HuH-7.5 (cell line): ENCODE results near the gene MAP4K3.

Experiments used
- DNase-seq: peaks from one replicate; pipeline ENCODE4 v3.0.0; 2011; ENCODE audit warnings: low spot score

Gene MAP4K3

DNA sequence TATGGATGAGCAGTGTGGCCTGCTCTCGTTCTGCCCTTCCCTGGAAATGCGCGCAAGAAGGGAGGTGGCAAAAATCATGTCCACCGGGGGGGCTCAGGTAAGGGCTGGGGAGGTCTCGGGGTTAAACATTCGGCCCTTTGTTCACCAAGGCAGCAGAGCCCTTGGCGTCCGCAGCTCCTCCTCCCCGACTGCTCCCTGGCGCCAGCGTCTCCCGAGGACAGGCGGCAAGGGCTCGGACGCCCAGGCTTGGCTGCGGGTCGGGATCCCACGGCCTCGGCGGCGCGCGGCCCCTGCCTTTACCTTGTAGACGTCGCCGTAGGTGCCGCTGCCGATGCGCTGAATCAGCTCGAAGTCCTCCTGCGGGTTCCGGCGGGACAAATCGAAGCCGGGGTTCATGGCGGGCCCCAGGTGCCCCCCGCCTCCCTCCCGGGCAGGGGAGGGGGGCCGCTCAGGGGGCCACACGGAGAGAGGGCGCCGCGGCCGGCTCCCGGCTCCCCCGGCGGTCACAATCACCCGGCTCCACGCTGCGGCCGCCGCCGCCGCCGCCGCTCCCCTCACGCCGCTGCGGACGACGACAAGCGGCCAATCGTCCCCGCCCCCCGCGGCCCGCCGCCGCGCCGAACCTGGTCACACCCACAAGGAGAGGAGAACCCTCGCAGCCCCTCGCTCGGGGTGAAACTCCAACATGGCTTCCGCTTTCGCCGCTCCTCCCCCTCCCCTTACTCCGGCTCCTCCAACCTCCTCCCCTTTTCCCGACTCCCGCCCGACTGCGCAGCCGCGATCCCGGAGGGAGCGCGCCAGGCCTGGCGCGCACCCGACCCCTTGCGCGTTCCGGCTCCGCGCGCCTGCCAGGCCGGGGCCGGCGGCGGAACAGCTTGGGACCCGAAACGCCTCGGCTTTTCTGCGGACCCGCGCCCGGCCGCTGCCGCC is at the start of gene MAP4K3:
Gene MAP4K3 (minus strand): TSS at position 694 of the 930 bp plus-strand sequence. CDS start 298 bp downstream, at position 396.
- peak; percentile 81 for DNase-seq

DNA sequence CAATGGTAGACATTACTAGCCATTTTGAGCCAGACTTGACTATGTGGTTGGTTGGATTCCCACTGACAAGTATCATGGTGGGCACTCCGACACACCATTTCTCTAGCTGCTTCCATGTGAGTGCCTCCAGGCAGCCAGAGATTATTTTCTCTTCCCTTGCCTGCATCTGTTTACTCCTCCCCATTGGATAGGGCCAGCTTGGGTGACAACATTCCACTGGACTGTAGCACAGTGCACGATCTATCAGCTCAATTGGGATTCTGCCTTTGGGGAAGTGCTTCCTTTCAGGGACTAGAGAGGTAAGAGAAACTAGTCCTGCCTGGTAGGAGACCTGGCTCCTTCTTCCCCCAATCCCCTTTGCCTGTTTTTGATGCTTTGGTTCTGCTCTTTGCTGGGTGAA is 49.0 kb upstream of the MAP4K3 start:
- DNase-seq: no peak

DNA sequence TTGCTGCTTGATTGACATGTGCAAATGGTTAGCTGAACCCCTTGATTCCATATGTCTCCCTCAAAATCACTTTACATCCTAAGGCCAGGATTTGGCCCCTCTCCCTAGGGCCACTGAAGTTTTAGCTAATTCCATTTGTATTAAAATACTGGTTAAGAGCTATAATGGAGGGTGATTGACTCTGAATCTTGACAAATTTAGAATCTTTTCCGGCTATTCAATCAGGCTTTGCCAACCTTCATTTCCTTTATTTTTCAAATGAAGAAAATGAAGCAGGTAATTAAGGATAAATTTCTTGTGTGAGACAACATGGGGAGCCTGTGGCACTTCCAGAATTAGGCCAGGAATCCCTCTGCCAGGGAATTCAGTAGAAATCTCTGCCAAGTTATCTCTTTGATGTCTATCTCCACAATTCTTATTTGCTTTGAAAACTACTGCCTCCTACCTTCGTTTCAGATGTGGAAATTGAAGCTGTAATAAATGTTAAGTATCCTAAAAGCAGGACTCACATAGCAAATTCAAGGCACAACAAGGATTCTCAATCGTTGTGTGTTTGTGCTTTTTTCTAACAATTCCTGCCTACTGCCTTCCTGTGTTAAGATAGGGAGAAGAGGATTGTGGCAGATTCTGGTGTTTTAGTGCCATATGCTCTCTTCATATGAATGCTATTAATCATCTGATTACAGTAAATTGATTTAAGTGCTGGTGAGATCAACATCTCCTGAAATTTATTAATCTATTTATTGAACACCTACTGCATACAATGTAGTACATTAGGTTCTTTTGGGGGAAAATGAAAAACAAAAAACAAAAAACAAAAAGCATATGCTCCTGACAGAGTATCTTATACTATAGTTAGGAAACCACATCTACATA is 47.8 kb upstream of the MAP4K3 start:
- no peak for DNase-seq

DNA sequence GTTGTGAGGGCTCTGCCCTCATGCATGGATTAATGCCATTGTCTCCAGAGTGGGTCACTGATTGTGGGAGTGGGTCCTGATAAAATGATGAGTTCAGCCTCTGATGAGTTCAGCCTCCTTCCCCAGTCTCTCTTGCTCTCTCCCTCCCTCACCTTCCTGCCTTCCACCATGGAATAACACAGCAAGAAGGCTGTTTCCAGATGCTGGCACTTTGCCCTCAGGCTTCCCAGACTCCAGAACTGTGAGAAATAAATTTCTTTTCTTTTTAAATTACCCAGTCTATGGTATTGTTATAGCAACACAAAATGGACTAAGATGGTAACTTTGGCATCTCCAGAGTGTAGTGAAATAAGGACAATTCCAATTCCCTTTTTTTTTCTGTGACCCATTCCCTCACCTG is 47.1 kb upstream of the MAP4K3 start:
- DNase-seq: no peak

DNA sequence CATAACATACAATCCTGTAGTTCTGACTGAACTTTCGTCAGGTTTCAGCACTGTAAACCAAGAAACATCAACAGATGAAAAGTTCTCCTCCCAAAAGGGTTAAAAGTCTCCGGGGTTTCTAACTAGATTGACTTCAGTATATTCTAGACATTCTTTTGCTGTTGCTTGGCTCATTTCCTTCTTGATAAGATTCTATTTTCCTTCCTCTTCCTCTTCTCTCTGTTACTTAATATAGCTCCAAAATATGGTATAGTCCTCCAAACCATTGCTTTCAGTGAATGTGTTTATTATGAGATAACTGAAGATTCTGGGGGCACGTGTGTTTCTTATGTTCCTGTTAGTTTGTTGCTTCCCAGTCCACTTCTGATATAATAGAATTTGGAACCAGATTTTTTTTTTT is 46.4 kb upstream of the MAP4K3 start:
- DNase-seq: no peak

DNA sequence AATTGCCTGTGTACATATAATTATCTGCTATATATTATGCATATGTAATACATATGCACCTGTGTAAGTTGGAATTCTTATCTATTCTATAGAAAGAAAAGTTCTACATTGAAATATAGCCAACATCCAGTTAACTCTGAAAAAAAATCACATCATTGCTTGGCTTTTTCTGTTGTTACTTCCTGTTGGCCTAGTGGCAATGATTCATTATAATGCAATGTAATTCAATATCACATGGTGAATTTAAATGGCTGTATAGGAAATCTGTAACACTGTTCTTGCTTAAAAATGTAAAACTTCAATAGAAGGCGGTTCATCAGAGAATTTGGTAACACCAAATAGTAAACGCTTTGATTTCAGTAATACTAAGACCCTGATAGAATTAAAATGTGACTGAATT is 44.5 kb upstream of the MAP4K3 start:
- DNase-seq: no peak

DNA sequence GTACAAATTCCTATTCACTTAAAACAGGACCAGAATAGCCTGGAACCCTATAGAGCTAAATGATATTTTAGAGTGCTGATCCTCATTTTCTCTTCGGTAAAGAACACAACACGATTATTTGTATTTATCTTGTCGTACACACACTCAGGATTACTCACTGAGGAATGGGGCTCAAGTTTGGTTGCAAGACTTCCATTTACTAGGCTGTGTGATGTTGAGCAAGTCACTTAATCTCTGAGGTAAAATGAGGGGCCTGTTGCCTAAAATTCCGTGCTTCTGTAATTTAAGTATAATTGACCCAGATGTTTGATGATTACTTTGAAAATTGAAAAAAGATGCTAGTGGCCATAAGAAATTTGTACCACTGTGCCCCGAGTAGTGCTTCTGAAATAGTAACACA is 42.6 kb upstream of the MAP4K3 start:
- no peak for DNase-seq

DNA sequence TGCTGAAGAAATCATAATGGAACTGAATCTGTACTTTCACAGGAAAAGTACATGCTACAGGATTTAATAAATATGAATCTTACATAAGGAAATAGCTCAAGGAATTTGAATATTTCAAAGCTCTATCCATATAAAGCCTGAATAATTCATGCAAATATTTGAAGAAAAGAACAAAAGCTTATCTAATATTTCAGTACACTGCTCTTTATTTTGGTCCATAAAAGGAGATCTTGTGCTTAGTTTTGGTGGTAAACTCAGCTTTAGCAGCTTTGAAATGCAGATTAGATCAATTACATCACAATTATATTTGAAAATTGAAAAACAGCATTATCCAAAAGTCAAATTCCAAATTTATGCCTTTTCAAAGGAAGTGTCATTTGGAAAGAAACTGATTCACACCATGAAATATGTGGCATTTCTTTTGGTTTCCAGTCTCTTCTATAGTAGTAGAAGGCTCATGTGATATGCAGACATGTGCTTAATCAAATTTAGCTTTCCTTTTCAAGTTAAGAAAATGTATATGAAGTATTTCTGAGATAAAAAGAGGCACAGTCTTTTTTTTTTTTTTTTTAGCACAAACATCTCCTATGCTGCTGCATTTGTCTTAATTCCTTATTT is 42.1 kb upstream of the MAP4K3 start:
- no peak for DNase-seq

DNA sequence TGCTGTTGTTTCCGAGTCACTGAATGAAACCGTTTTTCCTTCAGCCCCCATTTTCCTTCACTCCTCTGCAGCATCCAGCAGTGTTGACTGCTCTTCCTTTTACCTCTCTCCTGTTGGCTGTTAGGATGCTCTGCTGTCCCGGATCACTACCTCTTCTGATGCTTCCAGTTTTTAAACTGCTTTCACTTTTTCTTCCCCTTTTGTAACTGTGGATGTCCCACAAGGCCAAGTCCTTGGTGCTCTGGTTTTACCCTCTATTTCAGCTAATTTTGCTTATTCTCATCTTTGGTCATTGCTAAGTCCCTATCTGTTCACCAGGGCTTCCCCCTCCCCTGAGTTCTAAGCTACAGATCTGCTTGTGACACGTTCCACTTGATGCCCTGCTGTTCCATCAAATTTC is 39.4 kb upstream of the MAP4K3 start:
- no peak for DNase-seq

DNA sequence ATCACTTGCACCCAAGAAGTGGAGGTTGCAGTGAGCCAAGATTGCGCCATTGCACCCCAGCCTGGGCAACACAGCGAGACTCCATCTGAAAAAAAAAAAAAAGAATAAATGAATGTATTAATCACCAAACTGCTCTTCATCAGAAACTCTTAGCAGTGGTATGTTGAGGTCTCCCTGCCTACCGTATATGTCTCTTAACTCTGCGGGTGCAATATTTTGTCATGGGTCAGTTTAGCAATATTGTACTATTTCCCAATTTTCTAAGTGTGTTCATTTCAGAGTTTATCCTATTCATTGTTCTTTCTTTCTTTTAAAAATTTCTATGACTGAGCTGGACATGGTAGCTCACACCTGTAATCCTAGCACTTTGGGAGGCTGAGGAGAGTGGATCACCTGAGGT is 37.9 kb upstream of the MAP4K3 start:
- DNase-seq: no peak

DNA sequence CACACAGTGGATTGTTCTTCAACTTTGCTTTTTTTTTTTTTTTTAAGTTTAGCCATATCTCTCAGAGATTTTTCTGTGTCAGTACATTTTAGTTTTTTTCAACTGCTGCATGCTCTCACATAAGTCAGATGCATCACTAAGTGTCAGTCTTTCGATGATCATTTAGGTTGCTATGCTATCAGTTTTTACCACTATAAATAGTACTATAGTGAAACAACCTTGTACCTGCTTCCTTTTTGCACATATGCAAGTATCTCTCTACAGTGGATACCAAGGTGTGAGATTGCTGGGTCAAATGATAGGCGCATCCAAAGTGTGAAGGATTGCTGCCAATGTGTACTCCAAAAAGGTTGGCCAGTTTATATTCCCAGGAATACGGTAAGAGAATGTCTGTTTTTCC is 33.5 kb upstream of the MAP4K3 start:
- DNase-seq: no peak

DNA sequence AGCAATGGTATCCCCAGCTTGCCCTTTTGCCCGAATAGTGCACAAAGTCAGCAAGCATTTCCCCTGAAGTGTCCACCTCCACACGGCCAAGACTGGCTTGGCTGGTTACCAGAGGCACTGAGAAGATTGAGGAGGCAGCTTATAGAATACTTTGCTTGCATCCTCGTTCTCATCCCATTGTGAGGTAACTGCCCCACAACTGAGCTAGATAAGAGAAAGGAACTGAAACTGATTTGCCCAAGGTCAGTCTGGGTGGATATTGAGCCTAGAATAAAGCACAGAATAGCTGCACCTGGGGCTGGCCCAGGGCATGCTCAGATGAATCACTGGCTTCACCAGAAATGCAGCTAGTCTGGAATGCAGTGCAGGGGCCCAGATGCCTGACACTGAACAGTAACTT is 32.7 kb upstream of the MAP4K3 start:
- DNase-seq: no peak

DNA sequence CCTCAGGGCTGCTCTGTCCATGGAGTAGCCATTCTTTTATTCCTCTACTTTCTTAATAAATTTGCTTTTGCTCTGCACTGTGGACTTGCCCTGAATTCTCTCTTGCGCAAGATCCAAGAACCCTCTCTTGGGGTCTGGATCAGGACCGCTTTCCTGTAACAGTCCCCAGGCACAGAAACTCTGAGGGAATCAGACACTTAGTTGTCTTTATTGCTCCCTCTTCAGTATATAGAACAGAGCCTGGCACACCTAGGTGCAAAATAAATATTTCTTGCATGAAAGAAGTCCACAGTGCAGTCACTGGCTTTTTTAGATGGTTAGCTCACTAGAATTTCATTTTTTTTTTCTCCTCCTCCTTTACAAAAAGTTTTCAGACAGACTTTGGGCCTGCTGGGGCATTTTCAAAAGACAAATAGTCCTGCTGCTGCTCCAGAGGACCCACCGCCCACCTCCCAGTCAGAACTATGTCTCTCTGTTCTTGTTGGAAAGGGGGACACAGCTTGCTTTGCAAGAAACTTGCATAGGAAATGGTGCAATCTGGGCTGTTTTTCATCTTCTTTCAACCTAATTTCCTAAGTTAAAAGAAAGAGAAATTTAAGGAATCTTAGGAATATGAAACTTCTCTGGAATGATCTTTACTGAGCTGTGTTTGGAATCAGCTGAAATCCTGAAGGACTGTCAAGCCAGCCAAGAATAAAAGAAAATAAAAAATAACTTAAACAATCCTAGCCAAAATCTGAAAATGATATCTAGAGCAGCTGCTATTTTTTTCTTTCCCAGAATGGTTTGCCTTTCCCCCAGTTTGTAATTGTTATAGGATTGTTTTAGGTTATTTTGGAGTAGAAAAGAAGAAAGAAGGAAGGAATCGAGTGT is 31.7 kb upstream of the MAP4K3 start:
- DNase-seq: no peak

DNA sequence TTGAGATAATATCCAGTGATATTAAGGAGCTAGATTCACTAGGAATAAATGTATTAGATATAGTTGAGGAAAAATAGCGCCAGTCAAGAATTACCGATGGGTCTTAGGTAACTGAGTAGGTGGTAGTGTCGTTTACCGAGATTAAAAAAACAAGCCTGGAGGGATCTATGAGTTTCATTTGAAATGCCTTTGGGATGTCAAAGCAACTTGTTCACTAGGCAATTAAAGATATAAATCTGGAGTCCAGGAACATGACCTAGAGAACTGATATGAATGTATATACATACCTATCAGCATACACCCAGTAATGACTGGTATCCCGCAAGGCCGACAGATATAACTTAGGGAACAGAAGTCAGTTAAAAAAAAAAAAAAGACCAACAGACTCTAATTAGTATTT is 29.2 kb upstream of the MAP4K3 start:
- DNase-seq: no peak

DNA sequence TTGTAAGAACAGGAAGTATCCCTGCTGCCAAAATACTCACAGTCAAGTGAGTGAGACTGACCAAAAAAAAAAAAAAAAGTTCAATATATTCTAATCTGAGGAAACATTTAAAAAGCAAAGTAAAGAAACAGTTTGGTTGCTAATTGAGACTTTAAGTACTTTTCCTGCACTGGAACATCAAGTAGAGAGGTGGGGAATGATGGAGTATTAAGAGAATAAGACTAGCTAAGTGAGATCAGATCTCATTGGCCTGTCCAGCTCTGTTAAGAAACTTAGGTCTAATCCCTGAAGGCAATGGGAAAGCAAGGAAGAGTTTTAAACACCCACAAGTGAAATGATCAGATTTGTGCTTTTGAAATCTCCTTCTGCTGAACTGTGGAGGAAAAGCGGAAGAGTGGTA is 27.8 kb upstream of the MAP4K3 start:
- no peak for DNase-seq

DNA sequence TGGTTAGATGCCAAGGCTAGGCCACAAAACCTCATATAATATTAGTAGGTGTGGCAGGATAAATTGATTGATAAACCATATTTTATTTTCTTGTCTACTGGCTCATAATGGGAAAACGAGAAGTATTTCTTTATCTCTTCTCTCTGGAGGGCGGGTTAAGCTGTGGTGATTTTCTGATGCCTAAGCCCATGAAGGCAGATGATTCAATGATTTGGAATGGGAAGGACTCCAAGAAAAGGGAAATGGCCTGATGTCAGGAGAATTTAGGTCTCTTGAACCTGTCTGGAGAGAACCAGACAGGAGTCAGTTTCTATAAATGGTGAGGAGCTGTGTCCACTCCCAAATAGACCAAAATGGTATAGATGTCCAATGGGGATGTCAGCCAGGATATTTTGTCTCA is 18.7 kb upstream of the MAP4K3 start:
- DNase-seq: no peak

DNA sequence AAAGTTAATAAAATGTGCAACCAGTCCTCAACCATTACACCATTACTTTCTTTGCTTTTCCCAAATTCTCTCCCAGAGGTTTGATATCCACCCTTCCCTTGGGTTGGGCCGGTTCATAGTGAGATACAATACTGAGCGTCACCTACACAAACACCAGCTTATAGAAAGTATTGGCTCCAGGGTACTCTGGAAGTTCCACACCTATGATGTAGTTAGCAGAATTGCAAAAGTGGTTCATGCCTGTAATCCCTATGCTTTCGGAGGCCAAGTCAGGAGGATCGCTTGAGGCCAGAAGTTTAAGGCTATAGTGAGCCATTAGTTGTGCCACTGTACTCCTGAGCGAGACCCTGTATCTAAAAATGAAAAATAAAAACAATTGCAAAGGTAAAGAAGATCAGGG is 15.3 kb upstream of the MAP4K3 start:
- no peak for DNase-seq

DNA sequence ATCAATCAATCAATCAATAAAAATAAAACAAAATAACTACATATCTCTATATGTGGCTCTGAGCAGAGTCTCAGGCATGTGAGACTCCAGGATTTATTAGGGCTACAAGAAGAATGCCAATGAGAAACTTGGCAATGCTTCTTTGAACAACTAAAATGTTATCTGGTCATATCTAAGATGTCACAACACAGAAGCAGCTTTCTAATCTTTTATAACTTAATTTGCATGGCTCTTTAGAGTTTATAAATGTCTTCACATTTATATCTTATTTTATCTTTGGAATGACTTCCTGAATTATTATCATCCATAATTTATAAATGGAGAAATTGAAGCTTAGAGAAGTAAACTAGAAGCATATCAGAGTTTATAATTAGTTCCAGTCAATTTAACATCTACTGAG is 14.9 kb upstream of the MAP4K3 start:
- DNase-seq: no peak

DNA sequence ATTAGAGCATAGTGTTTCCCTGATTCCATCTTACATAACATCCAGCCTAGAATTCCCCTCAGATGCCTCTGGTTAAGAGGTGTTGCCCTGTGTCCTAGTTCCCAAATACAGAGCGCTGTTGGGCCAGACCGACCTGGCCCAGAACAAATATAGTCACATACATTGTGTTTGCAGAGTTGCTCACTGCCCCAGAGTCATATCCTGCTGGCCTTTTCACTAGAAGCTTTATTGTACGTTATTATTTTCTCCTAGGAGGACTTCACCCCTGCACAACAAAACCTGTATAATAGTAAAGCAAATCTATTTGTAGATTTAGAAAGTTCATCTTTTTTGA is 11.1 kb upstream of the MAP4K3 start:
- DNase-seq: no peak

DNA sequence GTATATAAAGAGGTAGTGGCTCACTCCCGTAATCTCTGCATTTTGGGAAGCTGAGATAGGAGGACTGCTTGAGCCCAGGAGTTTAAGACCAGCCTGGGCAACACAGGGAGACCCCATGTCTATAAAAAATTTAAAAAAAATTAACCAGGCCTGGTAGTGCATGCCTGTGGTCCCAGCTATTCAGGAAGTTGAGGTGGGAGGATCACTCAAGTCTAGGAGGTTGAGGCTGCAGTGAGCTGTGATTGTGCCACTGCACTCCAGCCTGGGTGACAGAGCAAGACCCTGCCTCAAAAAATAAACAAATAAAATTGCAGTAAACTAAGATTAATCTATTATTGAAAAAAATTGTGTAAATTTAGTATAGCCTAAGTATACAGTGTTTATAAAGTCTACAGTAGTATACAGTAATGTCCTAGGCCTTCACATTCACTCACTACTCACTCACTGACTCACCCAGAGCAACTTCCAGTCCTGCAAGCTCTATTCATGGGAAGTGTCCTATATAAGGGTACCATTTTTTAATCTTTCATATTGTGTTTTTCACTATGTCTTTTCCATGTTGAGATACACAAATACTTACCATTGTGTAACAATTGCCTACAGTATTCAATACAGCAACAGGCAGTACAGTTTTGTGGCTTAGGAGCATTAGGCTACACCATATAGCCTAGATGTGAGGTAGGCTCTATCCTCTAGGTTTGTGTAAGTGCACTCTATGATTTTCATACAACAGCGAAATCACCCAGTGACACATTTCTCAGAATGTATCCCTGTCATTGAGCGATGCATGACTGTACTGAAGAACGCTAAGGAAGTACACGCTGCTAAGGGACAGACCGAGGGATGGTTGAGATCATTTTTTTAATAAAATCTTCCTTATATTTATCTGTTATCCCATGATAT is 10.4 kb upstream of the MAP4K3 start:
- no peak for DNase-seq

DNA sequence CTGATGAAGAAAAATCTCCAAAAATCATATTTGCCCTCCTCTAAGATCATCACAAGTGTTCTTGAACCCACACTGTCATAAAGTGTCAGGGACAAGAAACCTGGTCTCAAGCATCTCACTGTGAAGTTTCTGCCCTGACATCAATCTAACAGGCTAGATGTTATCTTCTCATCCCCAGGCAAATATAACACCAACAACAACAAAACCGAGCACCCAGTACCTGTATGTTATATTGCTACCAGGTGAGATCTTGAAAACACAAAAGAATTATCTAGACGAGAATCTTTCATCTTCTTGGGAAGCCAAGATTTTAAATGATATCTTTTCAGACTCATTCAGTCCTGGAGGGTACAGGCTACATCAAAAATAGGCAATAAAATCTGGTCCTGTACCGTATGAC is 8.8 kb upstream of the MAP4K3 start:
- no peak for DNase-seq
